KMS-11 (cell line): ENCODE results near the gene CD247.
A peak's percentile ranks its signal among the peaks of the same experiment; 100 is the strongest.

ENCODE experiments used
- H2AFZ ChIP-seq: fragments of 200-600 bp; sonication (generic); 2 replicates; pipeline ENCODE4 v1.6.1; 2016; ENCODE audit warnings: antibody characterized with exemption, mixed run types, low read depth
- H3K27ac ChIP-seq: fragments of 200-600 bp; sonication (generic); 2 replicates; pipeline ENCODE4 v1.6.1; 2016; ENCODE audit warnings: mild to moderate bottlenecking, mixed run types
- H3K27me3 ChIP-seq: fragments of 200-600 bp; sonication (generic); 2 replicates; pipeline ENCODE4 v1.6.1; 2017; ENCODE audit warnings: mild to moderate bottlenecking, low read depth, mixed run types, moderate library complexity; ENCODE audit not compliant: insufficient read depth
- H3K36me3 ChIP-seq: fragments of 200-600 bp; sonication (generic); 2 replicates; pipeline ENCODE4 v1.6.1; 2017; ENCODE audit warnings: mild to moderate bottlenecking, mixed run types; ENCODE audit not compliant: insufficient read depth
- H3K4me1 ChIP-seq: fragments of 200-600 bp; sonication (generic); 2 replicates; pipeline ENCODE4 v1.6.1; 2016; ENCODE audit warnings: mild to moderate bottlenecking, low read depth, mixed run types; ENCODE audit not compliant: poor library complexity, severe bottlenecking
- H3K4me2 ChIP-seq: fragments of 200-600 bp; sonication (generic); 2 replicates; pipeline ENCODE4 v1.7.0; 2016; ENCODE audit warnings: mild to moderate bottlenecking, mixed run types
- H3K4me3 ChIP-seq: fragments of 200-600 bp; sonication (generic); IDR thresholded peaks from 2 replicates; pipeline ENCODE4 v1.6.1; 2017; ENCODE audit warnings: low read depth, low read length, mixed read lengths; ENCODE audit not compliant: insufficient read depth
- H3K79me2 ChIP-seq: fragments of 200-600 bp; sonication (generic); 2 replicates; pipeline ENCODE4 v1.6.1; 2016; ENCODE audit warnings: low read depth, mixed run types; ENCODE audit not compliant: insufficient read depth
- H3K9ac ChIP-seq: fragments of 200-600 bp; sonication (generic); 2 replicates; pipeline ENCODE4 v1.6.1; 2016; ENCODE audit warnings: mild to moderate bottlenecking, mixed run types
- H4K20me1 ChIP-seq: fragments of 200-600 bp; sonication (generic); 2 replicates; pipeline ENCODE4 v1.6.1; 2016; ENCODE audit warnings: mild to moderate bottlenecking, mixed run types; ENCODE audit not compliant: insufficient read depth
- CTCF ChIP-seq: fragments of 200-600 bp; sonication (generic); conservative IDR thresholded peaks from 2 replicates; pipeline ENCODE4 v1.6.1; 2017; ENCODE audit warnings: low read depth, mild to moderate bottlenecking, antibody characterized with exemption, low read length, moderate library complexity, mixed read lengths

The CD247 gene

GRCh38 chr1:167544447-167545093, 26.2 kb upstream of the CD247 start:
- Histone ChIP-seq H3K79me2 (peaks cover 52% of the 10 kb centered on the region), H3K4me1 (peaks cover 100% of the 10 kb centered on the region), H3K27ac (peak overlapping the region; percentile 90), H3K9ac (no peak overlapping the region), H3K36me3 (peaks cover 36% of the 10 kb centered on the region), H4K20me1 (no peaks in the 10 kb centered on the region), H3K27me3 (no peaks in the 10 kb centered on the region), H2AFZ (no peak overlapping the region), H3K4me3 (no peak overlapping the region), H3K4me2 (peak overlapping the region; percentile 90)
- TF ChIP-seq CTCF = no peak; the same call in 1 of the 2 replicates

- Histone ChIP-seq H3K79me2 (peaks cover 40% of the 10 kb centered on the region), H2AFZ (peak overlapping the region; percentile 25; the same call in 1 of the 2 replicates), H3K27ac (peak overlapping the region; percentile 90), H3K4me1 (peaks cover 100% of the 10 kb centered on the region), H3K27me3 (no peaks in the 10 kb centered on the region), H3K36me3 (peaks cover 36% of the 10 kb centered on the region), H3K4me2 (peak overlapping the region; percentile 90), H4K20me1 (no peaks in the 10 kb centered on the region), H3K9ac (peak overlapping the region; percentile 33; the same call in 1 of the 2 replicates), H3K4me3 (no peak overlapping the region)
- TF ChIP-seq CTCF = no peak
These were observed 25.1 kb upstream of the CD247 start for GRCh38 chr1:167543199-167543990.

GRCh38 chr1:167542109-167543032, 24.0 kb upstream of the CD247 start:
- Histone ChIP-seq H3K4me2 (peak overlapping the region; percentile 90), H3K36me3 (peaks cover 30% of the 10 kb centered on the region), H3K27ac (peak overlapping the region; percentile 90)

More at GRCh38 chr1:167542109-167543032, 24.0 kb upstream of the CD247 start:
- TF ChIP-seq CTCF = peak; percentile 20; the same call in 1 of the 2 replicates
- Histone ChIP-seq H3K9ac (peak overlapping the region; percentile 33; the same call in 1 of the 2 replicates), H3K4me1 (peaks cover 100% of the 10 kb centered on the region), H3K4me3 (peak overlapping the region; percentile 79), H2AFZ (no peak overlapping the region), H4K20me1 (no peaks in the 10 kb centered on the region), H3K79me2 (peaks cover 30% of the 10 kb centered on the region), H3K27me3 (no peaks in the 10 kb centered on the region)
